ENCODE results near the gene ALOX12.
A peak's percentile ranks its signal among the peaks of the same experiment; 100 is the strongest.

ALOX12 gene

DNA sequence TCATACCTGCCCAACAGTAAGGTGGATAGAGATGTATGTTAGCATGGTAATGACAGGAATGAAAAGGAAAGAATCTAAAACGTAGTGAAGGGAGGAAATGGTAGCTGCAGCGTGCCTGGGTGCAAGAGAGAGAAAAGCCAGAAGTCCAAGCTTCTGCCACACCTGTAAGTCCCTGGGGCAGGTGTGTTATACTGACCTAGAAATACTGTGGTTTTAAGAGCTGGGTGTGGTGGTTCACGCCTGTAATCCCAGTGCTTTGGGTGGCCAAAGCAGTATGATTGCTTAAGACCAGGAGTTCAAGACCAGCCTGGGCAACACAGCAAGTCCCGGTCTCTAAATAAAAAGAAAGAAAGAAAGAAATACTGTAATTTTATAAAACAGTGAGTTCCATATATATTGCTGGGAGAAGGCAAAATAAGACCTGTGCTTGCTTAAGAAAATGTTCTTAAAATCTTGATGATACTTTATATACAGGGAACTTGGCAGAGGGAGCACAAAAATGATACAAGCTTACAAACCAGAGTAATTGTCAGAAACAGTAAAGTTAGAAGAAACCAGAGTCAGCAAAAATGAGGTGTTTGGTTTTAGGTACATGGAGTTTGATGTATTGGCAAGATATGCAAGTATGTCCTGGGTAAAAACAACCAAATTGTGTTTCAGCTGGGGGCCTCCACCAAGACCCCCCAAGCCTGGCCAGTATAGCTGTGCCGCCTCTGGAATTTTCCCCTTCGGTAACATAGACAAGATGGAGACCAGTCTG lies 6.6 kb downstream of the ALOX12 start:
- DNase-seq: no peak

DNA sequence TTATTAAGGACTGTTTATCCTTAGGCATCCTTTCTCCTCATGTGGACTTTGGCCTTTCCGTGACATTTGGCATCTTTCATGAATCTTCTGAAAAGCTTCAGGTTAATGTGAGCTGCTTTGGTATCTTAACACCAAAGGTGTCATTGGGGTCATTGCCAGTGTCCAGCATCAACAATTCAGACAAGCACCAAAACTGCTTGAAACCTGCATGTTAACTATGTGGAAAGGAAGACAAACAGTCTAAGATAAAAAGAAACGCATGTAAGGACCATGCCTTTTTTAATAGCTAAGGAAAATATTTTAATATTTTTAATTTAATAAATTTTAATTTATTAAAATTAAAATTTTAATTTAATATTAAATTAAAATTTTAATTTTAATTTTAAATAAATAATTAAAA lies 7.9 kb downstream of the ALOX12 start:
- DNase-seq: no peak

- peak; percentile 12 for DNase-seq
Observed at GRCh38 chr17:7004398-7005253, 8.8 kb downstream of the ALOX12 start.

GRCh38 chr17:7005716-7006115 lies 9.9 kb downstream of the ALOX12 start:
- no peak for DNase-seq

GRCh38 chr17:7007143-7007542 lies 11.3 kb downstream of the ALOX12 start:
- no peak for DNase-seq

GRCh38 chr17:7010523-7010922 lies 14.7 kb downstream of the ALOX12 start:
- DNase-seq: no peak

GRCh38 chr17:7011415-7011814 lies 15.6 kb downstream of the ALOX12 start:
- DNase-seq: no peak

- DNase-seq: no peak
Observed at GRCh38 chr17:7011942-7012254, 16.0 kb downstream of the ALOX12 start.

DNA sequence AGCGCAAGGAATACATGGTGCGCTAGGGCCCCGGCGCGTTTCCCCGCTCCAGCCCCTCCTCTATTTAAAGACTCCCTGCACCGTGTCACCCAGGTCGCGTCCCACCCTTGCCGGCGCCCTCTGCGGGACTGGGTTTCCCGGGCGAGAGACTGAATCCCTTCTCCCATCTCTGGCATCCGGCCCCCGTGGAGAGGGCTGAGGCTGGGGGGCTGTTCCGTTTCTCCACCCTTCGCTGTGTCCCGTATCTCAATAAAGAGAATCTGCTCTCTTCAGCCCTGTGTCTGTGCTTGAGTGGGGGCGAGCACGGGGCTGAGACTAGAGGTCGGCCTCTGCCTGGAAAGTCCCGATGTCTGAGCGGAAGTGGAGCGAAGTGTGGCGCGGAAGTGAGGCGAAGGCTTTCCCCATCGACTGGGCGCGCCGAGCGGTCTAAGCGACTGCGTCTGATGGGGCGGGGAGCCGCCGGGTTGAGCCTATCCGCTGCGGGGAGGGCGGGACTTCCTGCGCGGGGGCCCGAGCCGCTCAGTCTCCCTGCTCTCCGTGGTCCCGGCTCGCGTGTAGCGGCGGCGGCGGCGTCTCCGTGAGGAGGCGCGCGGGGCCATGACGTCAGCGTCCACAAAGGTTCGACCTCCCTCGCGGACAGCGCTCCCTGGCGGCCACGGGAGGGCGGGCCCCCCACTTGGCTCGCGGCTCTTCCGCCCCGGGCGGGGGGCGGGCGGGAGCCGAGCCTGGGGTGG lies 18.6 kb downstream of the ALOX12 start:
- peak; percentile 87 for DNase-seq

DNA sequence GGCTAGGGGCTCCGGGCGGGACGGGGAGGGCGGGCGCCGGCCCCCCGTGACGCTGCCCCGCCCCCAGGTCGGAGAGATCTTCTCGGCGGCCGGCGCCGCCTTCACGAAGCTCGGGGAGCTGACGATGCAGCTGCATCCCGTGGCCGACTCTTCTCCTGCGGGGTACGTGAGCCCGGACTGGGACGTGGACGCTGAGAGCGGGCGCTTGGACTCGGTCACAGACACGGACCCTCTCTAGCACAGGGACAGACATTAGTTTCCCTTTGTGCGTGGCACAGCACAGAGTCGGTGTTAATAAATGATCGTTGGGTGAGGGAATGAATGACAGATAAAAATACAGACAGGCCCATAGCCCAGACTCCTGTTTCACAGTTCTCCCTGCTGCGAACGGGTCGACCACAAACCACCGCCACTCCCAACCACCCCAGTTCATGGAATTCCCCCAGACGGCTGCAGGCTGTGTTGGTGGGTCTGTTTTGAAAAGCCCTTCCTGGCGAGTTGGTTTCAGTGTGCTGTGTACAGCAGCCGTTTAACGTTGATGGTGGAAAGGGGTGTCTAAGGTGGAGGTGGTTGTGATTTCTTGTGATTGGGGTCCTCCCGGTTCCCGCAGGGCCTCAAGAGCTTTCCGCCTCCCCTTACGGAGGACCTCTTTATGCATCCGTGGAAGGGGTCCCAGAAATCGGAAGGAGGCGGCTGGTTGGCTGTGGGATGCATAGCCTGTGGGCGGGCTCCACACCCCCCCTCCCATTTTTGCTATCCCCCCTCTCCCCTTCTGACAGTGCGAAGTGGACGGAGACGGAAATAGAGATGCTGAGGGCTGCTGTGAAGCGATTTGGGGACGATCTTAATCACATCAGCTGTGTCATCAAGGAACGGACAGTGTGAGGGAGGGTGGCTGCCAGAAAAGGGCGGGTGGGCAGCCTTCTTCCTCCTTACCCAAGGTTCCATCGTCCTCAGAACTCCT lies 19.4 kb downstream of the ALOX12 start:
- DNase-seq: no peak

GRCh38 chr17:7016418-7016817 lies 20.6 kb downstream of the ALOX12 start:
- DNase-seq: no peak

DNA sequence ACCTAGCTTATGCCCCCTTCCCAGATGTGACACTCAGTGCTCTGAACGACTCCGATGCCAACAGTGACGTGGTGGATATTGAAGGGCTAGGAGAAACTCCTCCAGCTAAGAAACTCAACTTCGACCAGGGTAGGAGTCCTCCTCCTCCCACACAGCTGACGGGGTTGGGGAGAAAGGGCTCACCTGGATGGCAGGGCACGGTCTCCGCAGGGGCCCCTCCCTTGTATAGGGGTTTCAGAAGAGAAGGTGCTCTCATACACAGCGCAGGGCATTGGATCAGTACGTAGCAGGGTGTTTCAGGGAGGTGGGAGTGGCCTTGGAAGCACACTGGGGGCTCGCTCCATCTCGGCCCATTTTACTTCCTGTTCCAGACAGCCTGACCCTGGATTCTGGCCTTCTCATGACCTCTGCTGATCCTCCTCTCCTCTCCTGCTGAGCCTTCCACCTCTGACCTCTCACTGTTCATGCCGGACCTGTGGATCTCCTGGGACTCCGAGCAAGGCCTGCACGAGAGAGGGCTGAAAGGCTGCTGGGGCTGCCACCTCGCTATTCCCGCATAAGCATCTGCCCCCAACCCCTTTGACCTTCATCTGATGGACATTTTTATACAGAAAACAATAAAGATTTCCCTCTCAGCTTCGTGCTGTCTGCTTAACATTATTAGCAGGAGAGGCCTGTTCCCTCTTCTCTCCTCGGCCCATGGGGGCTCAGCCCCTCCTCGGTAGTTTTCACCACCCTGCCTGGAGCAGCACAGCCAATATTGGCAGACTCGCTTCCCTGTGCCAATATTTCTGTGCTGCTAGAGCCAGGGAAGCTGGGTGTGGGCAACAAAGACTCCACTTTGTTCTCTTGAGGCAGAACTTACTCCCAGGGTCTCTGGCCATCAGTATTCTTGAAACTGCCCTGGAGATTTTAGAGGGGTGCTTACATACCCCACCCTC lies 21.3 kb downstream of the ALOX12 start:
- no peak for DNase-seq

DNA sequence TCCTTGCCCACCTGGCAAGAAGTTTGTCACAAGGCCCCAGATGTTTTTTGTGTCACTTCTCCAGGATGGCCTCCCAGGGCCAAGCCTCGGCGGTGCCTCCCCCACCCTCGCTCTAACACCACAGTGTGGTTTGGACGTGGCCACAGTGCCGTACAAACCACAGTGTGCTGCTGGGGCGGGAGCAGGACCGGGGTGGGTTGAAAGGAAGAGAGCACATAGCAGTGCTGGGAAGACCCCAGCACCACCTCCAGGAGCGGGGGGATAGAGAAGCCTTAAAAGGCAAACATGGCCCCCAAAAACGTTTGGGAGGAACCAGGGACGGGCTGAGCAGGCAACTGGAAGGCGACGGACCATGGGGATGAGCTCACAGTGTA lies 22.0 kb downstream of the ALOX12 start:
- no peak for DNase-seq

GRCh38 chr17:7018331-7018964 lies 22.6 kb downstream of the ALOX12 start:
- DNase-seq: no peak

DNA sequence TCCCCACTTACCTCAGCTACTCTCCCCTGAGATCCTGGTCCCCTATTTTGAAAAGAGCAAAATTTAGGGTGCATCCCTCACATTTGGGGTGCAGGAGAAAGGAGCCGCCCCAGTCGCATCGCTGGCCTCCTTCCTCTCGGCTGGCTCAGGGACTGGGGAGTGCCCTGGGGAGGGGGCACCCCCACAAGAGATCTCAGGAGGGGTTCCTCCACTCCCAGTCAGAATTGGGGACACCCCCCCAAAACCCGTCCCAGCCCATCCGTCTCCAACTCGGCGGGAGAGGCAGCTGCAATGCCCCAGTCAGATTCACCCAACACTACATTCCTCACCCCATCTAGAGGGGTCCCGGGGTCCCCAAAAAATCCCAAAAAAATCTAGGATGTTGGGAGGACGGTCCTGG lies 23.5 kb downstream of the ALOX12 start:
- DNase-seq: no peak

- DNase-seq: no peak
Observed at GRCh38 chr17:7019839-7020519, 24.1 kb downstream of the ALOX12 start.

DNA sequence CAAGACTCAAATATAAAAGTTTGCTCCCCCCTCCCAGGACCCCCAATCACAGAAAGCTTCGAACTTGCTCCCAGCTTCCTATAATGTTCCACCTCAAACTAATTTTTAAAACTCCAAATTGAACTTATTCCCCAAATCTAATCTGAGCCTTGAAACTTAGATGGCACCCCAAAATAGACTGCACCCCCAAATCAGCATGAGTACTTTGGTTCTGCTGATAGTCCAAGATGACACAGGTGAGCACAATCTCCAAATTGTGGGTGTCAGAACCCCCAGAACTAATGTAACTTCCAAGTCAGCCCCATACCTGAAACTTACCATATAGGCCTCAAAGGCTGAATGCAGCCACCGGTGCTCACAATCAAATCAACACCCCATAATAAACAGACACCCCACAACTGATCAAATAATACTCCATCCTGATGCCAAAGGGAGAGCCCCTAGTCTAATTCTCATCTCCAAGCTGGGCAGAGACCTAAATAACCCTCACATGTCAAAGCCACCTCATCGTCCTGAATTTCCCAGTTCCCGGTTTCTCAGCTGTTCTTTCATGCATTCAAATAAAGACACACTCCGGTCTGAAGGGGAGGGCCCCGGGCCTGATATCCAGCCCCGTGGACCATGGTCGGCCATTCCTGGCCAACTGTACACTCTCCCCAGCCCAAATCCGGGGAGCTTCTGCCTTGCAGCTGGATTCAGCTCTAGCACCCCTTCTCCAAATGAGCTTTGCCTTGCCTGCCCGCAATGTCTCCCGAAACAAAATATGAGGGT lies 25.2 kb downstream of the ALOX12 start:
- no peak for DNase-seq

GRCh38 chr17:7021993-7022778 lies 26.3 kb downstream of the ALOX12 start:
- DNase-seq: peak; percentile 25
